Right forelimb (tissue), 1 donor: ENCODE data around the gene HAUS2.
A peak's percentile ranks its signal among the peaks of the same experiment; 100 is the strongest.
"Not testable (repeated sequence)": the region's sequence is repeated elsewhere in the genome, so short reads cannot be mapped to it uniquely, and the experiment has no call there.

ENCODE experiments used
- DNase-seq: peaks from one replicate; pipeline ENCODE4 v3.0.0-alpha.2; 2018

The HAUS2 gene

DNA sequence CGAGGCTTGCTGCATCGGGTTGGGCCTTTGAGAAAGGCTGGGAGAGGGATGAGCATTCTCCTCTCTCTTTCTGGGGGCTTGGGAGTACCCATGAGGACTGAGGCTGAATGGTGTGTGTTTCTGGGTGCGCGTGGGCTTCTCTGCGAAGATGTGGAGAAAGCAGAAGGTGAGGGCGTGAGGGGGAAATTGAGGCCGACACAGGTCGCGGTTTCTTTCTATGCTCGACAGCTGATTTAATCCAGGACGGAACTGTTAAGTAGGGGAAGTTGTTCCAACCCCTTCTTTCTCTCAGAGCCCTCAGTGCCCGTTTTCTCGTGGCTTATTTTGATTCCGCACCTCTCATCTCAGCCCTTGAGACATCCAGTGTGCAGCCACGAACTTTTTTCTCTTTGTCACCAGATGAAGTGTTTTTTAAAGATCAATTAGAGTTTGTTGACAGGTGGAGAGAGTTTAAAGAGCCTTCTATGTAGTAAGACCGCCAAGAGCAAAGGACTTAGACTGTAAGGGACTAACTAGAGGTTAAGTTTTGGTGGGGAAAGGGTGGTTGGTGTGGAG is 27.5 kb downstream of the HAUS2 start:
- DNase-seq: no peak

DNA sequence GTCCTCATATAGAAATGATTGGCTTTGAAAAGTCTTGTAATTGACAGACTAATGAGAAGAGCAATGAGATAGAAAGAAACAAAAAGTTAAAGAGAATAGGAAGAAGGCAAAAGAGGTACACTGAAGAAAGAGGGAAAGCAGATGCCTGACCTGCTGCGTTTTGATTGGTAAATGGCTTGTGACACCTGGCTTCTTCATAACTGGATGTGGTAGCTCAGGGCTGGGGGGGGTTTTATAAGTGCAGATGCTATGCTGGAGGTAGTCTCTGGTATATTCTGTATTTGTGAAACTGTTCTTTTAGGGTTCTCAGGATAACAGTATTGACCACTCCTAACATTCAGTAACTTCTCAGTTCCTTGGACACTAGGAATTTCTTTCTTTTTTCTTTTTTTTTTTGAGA is 28.1 kb downstream of the HAUS2 start:
- no peak for DNase-seq

DNA sequence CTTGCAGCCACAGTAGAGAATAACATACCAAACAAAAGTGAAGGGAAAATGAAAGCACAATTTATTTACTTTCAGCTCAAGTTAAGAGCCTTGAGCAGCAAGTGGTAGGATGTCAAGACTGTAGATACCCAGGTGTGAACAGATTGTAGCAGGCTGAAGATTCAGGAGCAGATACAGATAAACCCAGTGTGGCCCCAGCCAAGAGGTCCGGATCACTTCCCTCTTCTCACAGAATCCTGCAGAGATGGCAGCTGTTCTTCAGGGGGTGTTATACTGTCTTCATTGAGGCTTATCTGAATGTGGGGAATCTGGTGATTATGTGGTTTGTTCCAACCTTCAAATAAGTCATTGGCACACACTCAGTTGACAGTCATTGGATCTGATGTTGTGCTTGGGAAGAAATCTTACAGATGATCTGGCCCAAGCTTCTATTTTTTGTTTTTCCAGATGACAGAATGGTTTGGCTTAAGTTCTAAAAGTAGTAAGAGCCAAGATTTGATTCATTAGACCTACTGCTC is 28.9 kb downstream of the HAUS2 start:
- no peak for DNase-seq

DNA sequence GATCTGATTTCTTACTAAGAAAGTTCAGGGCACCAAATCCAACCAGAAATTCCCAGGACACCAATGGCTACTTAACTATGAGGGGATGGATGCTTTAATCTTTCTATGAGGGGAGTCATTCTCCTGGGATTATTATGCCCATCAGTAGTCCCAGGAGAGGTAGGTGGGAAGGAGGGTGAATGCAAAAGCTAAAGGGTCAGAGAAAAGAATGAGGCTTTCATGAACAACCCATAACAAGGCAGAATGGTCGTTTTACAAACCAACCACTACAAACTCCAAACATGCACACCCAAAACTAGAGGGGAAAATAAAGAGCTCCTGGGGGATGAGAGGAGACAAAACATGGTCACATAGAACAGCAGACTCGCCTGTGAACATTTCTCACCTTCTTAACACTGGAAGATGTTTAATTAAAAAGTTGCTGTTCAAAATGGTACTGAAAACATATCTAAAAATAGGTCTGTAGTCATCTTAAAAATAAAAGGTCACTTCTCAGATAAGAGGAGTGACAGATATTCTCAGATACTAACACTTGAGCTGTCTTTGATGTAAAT is 30.4 kb downstream of the HAUS2 start:
- DNase-seq: no peak

DNA sequence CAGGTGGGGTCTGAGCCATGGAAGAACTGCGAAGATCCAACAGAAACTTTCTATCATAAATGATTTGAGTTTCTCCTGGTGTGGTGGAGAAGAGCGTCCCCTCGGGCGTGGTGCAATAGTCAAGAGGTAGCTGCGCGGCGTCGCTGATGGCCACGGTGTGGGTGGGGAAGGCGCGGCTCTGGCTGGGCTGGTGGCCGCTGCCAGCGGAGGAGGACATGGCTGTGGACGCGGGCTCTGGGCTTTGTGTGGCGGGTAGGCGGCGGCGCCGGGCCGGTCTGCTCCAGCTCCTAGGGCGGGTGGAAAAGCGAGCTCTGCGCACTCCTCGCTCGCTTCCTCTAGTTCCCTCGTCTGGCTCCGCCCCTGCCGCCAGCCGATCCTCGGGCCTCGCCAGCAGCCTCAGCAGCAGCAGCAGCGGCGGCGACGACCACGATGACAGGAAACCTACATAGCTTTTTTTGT is 32.7 kb downstream of the HAUS2 start:
- DNase-seq: peak; percentile 87

DNA sequence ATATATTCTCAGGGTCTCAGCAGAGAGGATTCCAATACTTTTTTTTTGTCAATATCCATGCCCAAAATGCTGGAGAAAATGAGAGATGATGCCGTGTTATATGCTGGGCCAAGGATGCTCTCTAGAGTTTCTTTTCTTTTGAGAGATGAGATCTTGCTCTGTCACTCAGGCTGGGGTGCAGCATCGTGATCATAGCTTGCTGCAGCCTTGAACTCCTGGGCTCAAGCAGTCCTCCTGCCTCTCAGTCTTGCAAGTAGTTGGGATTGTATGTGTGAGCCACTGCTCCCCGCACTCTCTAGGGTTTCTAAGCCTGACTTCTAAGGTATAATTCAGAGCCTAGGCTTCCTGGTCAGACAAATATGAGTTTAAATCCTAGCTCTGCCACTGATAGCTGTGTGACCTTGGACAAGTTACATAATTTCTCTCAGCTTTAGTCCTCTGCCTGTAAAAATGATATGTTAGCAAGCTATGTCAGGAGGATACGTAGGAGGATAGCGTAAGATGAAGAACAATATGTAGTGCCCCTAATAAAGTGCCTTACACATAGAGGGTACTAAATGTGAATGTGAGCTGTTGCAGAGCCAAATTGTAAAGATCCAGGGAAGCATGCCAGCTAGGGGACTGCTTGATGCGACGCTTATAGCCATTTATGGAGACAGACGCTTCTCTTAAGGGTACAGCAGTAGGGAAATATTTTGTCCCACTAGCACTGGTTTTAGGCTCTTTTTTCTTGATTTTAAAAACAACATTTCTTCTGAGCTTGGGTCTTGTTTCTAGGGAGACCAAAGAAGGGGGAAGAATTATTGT is 34.1 kb downstream of the HAUS2 start:
- no peak for DNase-seq

DNA sequence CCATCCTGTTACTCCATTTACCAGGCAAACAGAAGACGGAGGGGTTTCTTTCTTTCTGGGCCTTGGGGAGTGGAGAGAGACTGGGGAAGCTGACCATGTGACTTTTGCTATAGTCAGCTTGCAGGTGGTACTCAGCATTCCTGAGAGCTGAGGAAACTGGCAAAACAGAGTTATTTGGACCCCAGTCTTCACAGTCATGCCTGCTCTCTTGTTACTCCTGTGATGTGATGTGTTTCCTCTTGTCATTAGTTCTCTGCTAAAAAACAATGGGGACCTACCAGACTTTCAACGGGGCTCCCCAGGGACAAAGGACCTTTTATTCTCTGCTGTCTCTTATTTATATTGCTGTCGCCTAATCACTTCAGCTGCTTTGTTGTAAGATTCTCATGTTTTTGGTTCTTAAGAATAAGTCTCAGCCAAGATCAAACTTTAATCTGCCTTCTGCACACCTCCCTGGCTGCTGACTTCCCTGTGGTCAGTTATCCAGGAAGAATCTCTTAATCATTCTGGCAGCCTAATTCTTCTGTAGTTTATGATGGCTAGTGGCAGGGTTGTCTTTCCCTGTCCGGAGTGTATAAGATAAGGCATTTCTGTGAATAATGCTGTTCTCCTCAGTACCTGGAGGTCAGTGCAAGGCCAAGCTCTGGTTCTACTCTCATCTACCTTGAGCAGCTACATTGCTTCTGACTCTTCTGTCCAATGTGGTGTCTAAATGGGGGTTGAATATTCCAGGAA is 35.6 kb downstream of the HAUS2 start:
- DNase-seq: no peak

DNA sequence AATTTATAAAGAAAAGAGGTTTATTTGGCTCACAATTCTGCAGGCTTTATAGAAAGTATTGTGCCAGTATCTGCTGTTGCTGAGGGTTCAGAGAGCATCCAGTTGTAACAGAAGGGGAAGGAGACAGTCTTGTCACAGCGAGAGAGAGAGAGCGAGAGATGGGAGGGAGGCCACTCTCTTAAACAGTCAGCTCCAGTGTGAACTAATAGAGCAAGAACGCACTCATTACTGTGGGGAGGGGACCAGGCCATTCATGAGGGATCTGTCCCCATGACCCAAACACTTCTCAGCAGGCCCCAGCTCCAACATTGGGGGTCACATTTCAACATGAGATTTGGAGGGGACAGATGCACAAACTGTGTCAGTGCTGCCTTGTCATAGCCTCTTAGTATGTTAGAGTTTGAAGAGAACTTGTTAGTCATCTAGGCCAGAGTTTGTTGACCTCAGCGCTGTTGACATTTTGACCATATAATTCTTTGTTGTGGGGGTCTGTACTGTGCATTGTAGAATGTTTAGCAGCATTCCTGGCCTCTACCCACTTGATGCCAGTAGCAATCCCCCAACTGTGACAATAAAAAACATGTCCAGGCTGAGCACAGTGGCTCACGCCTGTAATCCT is 42.1 kb downstream of the HAUS2 start:
- DNase-seq: no peak

DNA sequence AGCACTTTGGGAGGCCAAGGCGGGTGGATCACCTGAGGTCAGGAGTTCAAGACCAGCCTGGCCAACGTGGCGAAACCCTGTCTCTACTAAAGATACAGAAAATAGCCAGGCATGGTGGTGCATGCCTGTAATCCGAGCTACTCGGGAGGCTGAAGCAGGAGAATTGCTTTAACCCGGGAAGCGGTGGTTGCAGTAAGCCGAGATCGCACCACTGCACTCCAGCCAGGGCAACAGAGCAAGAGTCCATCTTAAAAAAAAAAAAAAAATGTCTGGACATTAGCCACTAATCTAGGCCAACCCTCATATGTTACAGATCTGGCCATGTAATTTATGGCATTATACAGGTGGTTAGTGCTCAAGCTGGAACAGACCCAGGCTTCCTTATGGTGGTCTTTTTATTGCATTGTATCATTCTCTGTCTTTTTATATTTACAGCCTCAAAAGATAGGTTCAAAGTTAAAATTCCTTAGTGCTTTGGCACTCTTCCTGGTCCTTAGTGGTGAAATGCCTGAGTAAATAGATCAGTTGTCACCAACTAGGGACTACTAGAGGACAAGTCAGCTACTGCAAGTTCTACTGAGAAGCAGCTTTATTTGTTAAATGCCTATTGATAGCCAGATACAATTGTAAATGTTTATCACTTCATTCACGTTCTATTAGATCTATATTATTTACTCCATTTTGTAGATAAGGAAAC is 42.7 kb downstream of the HAUS2 start:
- DNase-seq: no peak

DNA sequence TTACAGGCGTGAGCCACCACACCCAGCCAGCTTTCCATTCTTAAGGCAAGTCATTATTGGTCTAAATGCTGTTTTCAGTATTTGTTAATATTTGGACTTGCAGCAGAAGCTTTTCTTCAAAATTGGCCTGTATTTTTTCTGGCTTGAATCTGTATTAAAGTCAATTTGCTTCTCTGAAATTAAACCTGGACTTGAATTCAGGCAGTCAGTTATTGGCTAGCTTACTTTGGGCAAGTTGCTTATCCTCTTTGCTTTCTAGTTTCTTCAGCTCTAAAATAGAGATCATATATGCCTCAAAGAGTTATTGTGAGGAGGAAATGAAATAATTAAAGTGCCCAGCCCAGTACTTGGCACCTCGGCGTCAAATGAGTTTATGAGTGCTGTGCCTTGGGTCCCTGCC is 44.1 kb downstream of the HAUS2 start:
- no peak for DNase-seq

DNA sequence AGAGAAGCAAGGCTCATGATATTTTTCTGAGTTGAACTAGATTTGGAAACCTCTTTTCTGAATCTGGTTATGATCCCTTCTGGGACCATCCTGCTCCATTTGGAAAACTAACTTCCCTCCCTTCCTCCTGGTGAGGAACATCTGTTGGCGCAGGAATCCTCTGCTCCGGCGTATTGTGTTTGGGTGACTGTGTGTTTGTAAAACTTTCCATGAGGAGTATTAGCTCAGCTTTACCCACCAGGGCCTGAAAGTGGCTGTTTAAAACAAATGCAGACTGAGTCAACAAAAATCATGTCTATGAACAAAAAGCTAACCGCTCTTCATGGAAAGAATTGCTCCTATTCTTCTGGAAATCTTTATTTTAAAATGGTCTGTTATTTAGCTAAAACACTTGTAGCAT is 44.5 kb downstream of the HAUS2 start:
- DNase-seq: peak; percentile 63

DNA sequence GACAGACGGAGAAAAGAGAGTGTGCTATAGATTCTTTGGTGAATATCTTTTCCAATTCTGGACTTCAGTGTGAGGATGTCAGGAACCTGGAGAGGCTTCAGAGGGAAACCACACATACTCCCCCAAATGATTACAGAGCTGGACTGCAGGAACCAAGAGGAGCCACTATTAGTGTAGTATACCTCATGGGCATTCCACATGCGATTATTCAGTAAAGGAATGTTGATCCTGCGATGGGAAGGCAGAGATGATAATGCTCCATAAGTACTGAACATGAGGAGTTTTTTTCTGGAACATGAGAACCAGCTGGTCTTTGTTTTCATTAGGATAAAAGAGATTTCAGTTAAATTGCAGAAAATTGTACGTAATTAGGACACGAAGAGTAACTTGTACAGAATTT is 45.5 kb downstream of the HAUS2 start:
- no peak for DNase-seq

DNA sequence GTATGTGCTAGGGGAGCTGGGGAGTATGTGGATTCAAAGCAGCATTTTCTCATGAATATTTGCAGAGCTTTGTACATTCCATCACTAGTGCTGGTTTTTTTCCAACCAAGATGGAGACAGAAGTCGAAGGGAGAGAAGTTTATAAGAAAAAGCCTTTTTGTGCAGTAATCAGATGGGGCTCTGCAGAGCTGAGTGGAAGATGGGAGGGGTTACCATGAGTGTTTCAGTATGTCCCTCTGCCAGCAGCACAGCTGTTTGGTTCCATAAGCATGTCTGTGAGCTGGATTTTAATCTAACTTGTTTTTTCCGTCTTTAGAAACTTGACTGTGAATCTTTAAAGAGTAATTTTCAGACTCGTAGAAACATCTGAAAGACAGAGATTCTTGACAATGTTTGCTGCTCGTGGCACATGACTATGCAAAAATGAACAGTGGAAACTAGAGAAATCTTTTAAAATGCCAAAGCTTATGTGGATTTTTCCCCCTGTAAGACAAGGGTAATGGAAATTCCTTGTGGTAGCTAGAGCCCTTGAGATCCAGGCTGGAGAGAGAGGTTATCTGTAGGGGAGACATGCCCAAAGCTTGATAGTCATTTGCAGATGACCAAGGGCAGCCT is 47.1 kb downstream of the HAUS2 start:
- peak; percentile 74 for DNase-seq

DNA sequence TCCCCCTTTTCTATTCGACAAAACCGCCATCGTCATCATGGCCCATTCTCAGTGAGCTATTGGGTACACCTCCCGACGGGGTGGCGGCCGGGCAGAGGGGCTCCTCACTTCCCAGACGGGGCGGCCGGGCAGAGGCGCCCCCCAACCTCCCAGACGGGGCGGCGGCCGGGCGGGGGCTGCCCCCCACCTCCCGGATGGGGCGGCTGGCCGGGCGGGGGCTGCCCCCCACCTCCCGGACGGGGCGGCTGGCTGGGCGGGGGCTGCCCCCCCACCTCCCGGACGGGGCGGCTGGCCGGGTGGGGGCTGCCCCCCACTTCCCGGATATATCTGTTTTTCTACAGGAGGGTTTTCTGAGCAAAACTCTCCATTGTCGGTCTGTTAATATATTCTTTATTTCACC is 52.7 kb downstream of the HAUS2 start:
- DNase-seq: not testable (repeated sequence)

DNA sequence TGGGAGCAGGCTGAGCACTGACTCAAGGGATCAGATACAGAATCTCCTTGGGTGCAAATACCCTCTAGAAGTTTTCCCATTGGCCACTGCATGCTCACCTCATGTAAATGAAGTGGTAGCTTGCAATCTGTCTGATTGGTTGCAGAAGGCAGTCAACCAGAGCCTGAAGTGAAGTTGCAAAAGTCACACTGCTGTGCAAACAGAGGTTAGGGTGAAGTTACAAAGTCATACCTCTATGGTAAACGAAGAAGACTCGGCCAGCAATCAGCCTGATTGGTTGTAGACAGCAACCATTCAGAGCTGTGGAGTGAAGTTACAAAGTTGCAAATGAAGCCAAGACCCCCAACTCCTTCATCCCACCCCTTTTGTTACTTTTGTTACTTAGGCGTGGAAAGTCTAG is 53.9 kb downstream of the HAUS2 start:
- DNase-seq: no peak

DNA sequence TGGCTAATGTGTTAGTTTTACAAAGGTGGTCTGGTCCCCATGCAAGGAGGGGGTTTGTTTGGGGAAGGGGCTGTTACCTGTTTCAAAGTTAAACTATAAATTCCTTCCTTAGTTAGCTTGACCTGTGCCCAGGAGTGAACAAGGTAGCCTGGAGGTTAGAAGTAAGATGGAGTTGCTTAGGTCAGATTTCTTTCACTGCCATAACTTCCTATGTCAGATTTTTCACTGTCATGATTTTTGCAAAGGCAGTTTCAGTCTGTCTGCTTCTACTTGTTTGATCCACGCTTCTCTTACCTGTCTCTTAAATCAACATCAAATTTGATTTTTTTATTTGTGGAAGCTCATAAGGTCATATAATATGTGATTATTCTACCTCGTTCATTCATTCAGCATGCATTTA is 55.3 kb downstream of the HAUS2 start:
- DNase-seq: no peak

DNA sequence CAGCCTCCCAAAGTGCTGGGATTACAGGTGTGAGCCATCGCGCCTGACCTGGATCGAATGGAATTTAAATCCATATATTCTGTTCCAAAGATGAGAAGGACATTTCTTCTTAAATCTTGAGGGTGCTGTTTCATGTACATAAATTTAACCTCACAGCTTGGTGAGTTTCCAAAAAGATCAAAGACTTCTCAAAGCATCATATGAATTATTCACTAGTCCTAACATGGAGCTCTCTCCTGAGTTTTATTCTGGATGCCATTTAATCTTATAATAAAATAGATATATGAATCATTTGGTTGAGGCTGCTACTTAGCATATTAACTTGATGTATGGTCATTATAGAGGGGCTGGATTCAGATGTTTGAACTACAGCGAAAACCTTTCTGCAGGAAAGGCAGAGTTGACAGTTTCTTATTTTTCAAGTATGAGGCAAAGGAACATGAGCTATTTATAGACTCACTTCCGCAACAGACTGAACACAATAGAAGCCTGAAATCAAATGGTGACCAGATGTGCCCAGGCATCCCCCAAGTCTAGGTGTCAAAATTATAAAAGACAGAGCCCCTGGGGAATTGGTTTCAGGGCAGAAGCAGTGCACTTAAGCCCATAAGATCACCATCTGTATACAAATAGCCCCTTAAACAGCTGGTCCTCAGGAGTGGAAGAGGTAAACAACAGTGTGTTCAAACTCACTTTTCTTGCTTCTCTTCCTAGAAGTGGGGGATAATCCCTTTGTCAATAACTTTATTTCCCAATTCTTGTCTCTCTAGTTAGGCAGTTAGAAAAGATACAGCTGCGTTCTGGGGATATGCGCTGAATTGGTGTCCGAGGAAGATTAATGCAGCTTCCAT is 56.5 kb downstream of the HAUS2 start:
- peak; percentile 53 for DNase-seq

DNA sequence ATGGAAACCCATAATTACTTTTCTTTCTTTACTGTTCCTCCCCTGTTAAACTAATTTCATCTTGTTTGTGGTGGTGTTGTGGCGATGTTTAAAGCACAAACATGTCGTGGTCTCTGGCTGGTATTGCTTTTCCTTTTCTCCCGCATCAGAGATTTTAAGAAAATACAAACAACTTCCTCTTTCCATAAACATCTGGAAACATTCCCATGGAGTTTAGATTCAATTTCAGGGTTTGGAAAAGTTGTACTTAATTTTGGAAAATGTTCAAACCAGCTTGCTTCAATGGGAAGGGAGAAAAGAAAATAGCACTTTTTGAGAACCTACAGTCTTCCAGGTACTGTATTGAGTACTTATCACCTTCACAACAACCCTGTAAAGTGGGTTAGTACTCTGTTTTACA is 57.2 kb downstream of the HAUS2 start:
- DNase-seq: no peak

DNA sequence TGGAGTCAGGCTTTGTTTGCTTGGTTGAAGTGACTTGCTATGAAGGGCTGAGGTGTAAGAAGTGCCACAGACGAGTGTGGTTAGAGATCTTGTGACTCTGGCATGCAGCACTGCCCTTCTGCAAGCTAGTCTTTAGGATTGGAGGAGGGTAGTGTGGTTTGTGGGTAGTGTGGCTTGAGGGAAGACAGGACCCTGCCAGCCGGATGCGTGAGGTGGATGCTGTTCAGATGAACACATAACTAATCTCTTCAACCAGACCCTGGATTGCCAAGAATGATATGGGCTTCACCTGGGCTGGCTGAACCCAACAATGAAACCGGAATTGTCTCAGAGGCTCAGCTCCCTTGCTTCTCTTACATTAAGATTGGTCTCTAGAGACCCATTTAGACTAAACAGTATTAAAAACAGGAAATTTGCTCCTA is 59.5 kb downstream of the HAUS2 start:
- peak; percentile 47 for DNase-seq

DNA sequence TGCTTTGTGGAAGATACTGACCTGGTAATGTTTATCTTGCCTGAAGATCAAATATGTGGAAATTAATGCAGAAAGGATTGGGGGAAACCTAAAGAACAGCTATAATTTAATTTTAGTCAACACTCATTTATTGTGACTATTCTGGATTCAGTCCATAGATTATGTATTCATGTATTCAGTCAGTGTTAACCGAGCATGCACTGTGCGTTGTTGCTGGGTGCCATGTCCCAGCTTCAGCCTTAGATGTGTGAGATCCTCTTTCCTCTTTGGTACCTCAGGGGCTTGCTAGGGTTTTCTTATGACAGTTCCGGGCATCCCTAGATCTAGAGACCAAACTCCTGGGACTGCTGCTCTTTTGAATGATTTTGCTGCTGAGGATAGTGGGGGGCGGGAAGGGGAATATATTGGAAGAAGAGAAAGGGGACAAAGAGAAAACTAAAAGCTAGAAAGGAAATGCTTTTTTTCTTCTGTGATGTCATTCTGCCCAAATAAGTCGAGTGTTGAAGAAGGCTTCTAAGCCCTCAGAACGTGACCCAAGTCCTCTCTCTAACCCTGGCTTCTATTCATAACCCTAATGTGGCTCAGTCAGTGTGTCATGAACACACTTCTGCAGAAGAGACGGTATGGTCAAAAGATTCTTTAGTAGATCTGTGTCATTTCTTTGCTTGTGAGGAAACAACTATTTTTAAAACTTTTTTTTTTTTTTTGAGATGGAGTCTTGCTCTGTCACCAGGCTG is 60.3 kb downstream of the HAUS2 start:
- no peak for DNase-seq
